ENCODE measurements around the gene HPSE2. TPM values are rescaled to one million over a fixed set of nuclear protein-coding genes. Genes with fewer than 3 reads are reported as not detected.

Gene HPSE2
- total RNA-seq, 5 donors from 2014 or later (not counting 1 experiment from before 2014, with no cell fraction given): 0.13 to 0.23 (median 0.18) TPM; not detected in 1

- ATAC-seq (replicated peaks in 1 of 4): no peak
Measured at GRCh38 chr10:98410135-98410743, 825.4 kb downstream of the HPSE2 start.

GRCh38 chr10:98408799-98409198 is 826.9 kb downstream of the HPSE2 start:
- H3K36me3 ChIP-seq (ENCODE audit: control insufficient read depth in 2 of 2, extremely low read depth in 1 of 2, insufficient read depth in 1 of 2, low read length in 1 of 2): peaks cover 0 to 3% of the 10 kb centered on the region in 2 donors
- CTCF ChIA-PET: interaction anchor here (0.6 to 0.9 kb wide), 2 partner anchors 12 to 17 kb away, joined by 3 read pairs; no protein-coding TSS in a partner anchor
- Mint-ChIP-seq H3K4me3 (no peak overlapping the region), H3K36me3 (peaks cover 6% of the 10 kb centered on the region), H3K4me1 (peaks cover 6 to 16% (median 12%) of the 10 kb centered on the region in 3 donors), H3K27me3 (no peaks in the 10 kb centered on the region), H3K9me3 (no peaks in the 10 kb centered on the region), H3K27ac (no peak overlapping the region)
- WGBS (ENCODE audit: insufficient coverage): 80% methylated on average over 1 of the region's 4 CpGs
- H3K9me3 ChIP-seq: no peaks in the 10 kb centered on the region
- no peaks in the 10 kb centered on the region for H3K27me3 ChIP-seq (replicated peaks in 1 of 2; ENCODE audit: control insufficient read depth in 2 of 2, extremely low read depth in 1 of 2, insufficient read depth in 2 of 2, low read length in 1 of 2)
- no peak overlapping the region for H3K27ac ChIP-seq (ENCODE audit: low read length)
- ATAC-seq (replicated peaks in 1 of 4): no peak
- peaks cover 0 to 14% of the 10 kb centered on the region in 2 experiments for H3K4me1 ChIP-seq (ENCODE audit: control insufficient read depth in 1 of 2, extremely low read depth in 1 of 2, insufficient read depth in 2 of 2, low read length in 2 of 2)
- DNase-seq: peak in 1 of 35 experiments; percentile 26
- no peak overlapping the region for H3K4me3 ChIP-seq (ENCODE audit: control insufficient read depth in 1 of 2, extremely low read depth in 1 of 2, low read length in 1 of 2)
- POLR2A ChIA-PET: no interaction called here

More at GRCh38 chr10:98410135-98410743, 825.4 kb downstream of the HPSE2 start:
- DNase-seq: no peak
- Mint-ChIP-seq H3K4me1 (peaks cover 16 to 26% (median 23%) of the 10 kb centered on the region in 3 donors), H3K9me3 (no peaks in the 10 kb centered on the region), H3K27me3 (no peaks in the 10 kb centered on the region), H3K27ac (no peak overlapping the region), H3K36me3 (peaks cover 3% of the 10 kb centered on the region), H3K4me3 (no peak overlapping the region)
- Histone ChIP-seq H3K27me3 (replicated peaks in 1 of 2; ENCODE audit: control insufficient read depth in 2 of 2, extremely low read depth in 1 of 2, insufficient read depth in 2 of 2, low read length in 1 of 2) (no peaks in the 10 kb centered on the region), H3K9me3 (no peaks in the 10 kb centered on the region), H3K36me3 (ENCODE audit: control insufficient read depth in 2 of 2, extremely low read depth in 1 of 2, insufficient read depth in 1 of 2, low read length in 1 of 2) (peaks cover 0 to 3% of the 10 kb centered on the region in 2 donors), H3K4me3 (ENCODE audit: control insufficient read depth in 1 of 2, extremely low read depth in 1 of 2, low read length in 1 of 2) (no peak overlapping the region), H3K4me1 (ENCODE audit: control insufficient read depth in 1 of 2, extremely low read depth in 1 of 2, insufficient read depth in 2 of 2, low read length in 2 of 2) (peaks cover 2 to 28% of the 10 kb centered on the region in 2 experiments), H3K27ac (ENCODE audit: low read length) (no peak overlapping the region)
- WGBS (ENCODE audit: insufficient coverage): 96% methylated on average over 3 of the region's 4 CpGs
- ChIA-PET CTCF (no interaction called here), POLR2A (no interaction called here)

- H3K4me3 Mint-ChIP-seq: no peak overlapping the region
- peaks cover 0 to 14% of the 10 kb centered on the region in 2 experiments for H3K4me1 ChIP-seq (ENCODE audit: control insufficient read depth in 1 of 2, extremely low read depth in 1 of 2, insufficient read depth in 2 of 2, low read length in 2 of 2)
- no peaks in the 10 kb centered on the region for H3K9me3 Mint-ChIP-seq
- DNase-seq (no peak), ATAC-seq (replicated peaks in 1 of 4) (no peak)
- H3K27me3 Mint-ChIP-seq: no peaks in the 10 kb centered on the region
- ChIA-PET CTCF (interaction anchor here (0.5 to 0.9 kb wide), 3 partner anchors 11 to 1216 kb away, joined by 3 to 7 read pairs (median 3); no protein-coding TSS in a partner anchor), POLR2A (no interaction called here)
- no peak overlapping the region for H3K27ac Mint-ChIP-seq
- peaks cover 1 to 3% of the 10 kb centered on the region in 2 donors for H3K36me3 ChIP-seq (ENCODE audit: control insufficient read depth in 2 of 2, extremely low read depth in 1 of 2, insufficient read depth in 1 of 2, low read length in 1 of 2)
- H3K9me3 ChIP-seq: no peaks in the 10 kb centered on the region
- peaks cover 15% of the 10 kb centered on the region for H3K36me3 Mint-ChIP-seq
- peaks cover 4 to 12% (median 8%) of the 10 kb centered on the region in 3 donors for H3K4me1 Mint-ChIP-seq
- H3K4me3 ChIP-seq (ENCODE audit: control insufficient read depth in 1 of 2, extremely low read depth in 1 of 2, low read length in 1 of 2): no peak overlapping the region
- WGBS (ENCODE audit: insufficient coverage): 96% methylated on average over 18 of the region's 18 CpGs
- H3K27ac ChIP-seq (ENCODE audit: low read length): no peak overlapping the region
- H3K27me3 ChIP-seq (replicated peaks in 1 of 2; ENCODE audit: control insufficient read depth in 2 of 2, extremely low read depth in 1 of 2, insufficient read depth in 2 of 2, low read length in 1 of 2): no peaks in the 10 kb centered on the region
Measured at GRCh38 chr10:98407744-98408241, 827.9 kb downstream of the HPSE2 start.

Other genes starting within 250 kb of the HPSE2 start
- gene CNNM1, start 93.5 kb upstream of the HPSE2 start, total RNA-seq: 1 to 10 TPM in 1 of 5 donors, under 1 TPM in 4; 0.25 to 1.2 (median 0.36) TPM
- gene GOT1, start 194.8 kb upstream of the HPSE2 start, total RNA-seq: 10 to 100 TPM in 3 of 5 donors, 1 to 10 TPM in 2; 4.5 to 12.9 (median 10.7) TPM